Gastroesophageal sphincter (tissue), 3 donors: Measurements from ENCODE around the gene ALDOB.

ENCODE experiments used
- EP300 ChIP-seq: sonication (generic); formaldehyde crosslinking; IDR thresholded peaks from one replicate; pipeline ENCODE4 v1.6.1; 2017; ENCODE audit warnings: antibody characterized with exemption, mild to moderate bottlenecking
- POLR2A ChIP-seq, 2 donors: fragments of 450-650 bp; IDR thresholded peaks; one replicate each; pipeline ENCODE4 v1.6.1; 2017; ENCODE audit warnings: antibody characterized with exemption in 2 of 2, mild to moderate bottlenecking in 2 of 2, moderate library complexity in 1 of 2
- POLR2AphosphoS5 ChIP-seq: sonication (generic); formaldehyde crosslinking; IDR thresholded peaks from one replicate; pipeline ENCODE4 v1.6.1; 2017; ENCODE audit warnings: antibody characterized with exemption
- TF ChIP-seq, protein P1 (sequence below), 4 experiments: fragments of 200-600 bp in 2 of 4; fragments of 450-650 bp in 2 of 4; sonication (generic) in 1 of 4; IDR thresholded peaks; one replicate each; pipeline ENCODE4 v1.5.1; 2017 to 2019; ENCODE audit warnings: antibody characterized with exemption in 4 of 4, mild to moderate bottlenecking in 2 of 4, moderate library complexity in 2 of 4

DNA sequence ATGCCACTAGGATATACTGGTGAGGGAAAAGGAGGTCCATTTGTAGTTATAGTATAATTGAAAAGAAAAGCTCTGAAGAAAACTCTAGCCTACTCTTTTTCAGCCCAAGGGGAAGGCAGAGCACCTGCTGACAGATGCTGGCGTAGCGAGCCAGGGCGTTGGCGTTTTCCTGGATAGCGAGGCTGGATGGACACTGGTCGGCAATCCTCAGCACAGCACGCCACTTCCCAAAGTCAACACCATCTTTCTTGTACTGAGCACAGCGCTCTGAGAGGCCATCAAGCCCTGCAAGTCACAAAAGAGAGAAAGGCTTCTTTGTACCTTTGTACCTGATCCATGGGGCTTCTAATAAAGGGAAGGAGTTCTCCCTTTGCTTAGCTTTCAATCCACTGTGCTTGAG, 8.2 kb downstream of the ALDOB start:
- TF ChIP-seq, protein P1, sequence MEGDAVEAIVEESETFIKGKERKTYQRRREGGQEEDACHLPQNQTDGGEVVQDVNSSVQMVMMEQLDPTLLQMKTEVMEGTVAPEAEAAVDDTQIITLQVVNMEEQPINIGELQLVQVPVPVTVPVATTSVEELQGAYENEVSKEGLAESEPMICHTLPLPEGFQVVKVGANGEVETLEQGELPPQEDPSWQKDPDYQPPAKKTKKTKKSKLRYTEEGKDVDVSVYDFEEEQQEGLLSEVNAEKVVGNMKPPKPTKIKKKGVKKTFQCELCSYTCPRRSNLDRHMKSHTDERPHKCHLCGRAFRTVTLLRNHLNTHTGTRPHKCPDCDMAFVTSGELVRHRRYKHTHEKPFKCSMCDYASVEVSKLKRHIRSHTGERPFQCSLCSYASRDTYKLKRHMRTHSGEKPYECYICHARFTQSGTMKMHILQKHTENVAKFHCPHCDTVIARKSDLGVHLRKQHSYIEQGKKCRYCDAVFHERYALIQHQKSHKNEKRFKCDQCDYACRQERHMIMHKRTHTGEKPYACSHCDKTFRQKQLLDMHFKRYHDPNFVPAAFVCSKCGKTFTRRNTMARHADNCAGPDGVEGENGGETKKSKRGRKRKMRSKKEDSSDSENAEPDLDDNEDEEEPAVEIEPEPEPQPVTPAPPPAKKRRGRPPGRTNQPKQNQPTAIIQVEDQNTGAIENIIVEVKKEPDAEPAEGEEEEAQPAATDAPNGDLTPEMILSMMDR (IDR thresholded peaks at IDR 0.05) = no peak
- TF ChIP-seq POLR2A (IDR thresholded peaks at IDR 0.05) (no peak), POLR2AphosphoS5 (no peak), EP300 (no peak)
